Femur (tissue), 1 donor: ENCODE measurements around the gene SORCS2.

Experiments
- DNase-seq: peaks from one replicate; pipeline ENCODE4 v3.0.0-alpha.2; 2017

SORCS2 gene

DNA sequence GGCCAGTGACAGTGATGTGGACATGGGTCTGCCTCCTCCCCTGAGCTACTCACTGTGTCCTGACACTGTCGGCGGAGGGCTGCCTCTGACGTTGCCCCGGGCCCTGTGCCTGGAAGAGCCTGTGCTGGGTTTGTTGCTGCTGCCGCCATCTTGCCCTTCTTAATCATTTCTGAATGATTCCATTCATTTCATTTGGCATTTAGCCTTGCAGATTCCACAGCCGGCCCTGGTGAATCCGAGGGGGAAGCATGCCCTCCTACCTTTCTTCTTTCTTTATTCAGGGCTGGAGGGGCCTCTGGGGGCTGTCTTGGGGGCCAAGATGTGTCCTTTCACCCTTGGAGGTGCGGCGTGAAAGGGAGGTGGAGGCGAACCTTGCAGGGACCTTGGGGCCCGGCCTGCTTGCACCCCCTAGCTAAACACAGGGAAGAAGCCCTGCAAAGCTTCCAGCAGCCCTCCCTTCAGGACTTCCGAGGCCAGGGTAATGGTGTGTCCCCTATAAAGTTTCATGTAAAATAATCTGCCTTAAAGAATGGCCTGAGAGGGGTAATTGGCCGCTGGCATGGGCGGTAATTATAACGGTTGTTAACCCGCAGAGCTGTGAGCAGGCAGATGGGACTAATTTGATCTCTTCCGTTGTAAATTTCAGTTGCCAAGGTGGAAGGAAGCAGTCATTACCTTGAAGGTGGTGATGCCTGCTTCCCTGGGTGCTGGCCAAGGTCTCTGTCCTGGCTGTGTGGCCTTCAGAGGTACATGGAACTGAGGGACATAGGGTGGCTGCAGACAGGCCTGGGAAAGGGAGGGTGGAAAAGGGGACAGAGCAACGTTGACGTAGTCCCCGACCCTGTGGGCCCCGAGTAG lies 150.1 kb downstream of the SORCS2 start:
- DNase-seq = no peak

DNA sequence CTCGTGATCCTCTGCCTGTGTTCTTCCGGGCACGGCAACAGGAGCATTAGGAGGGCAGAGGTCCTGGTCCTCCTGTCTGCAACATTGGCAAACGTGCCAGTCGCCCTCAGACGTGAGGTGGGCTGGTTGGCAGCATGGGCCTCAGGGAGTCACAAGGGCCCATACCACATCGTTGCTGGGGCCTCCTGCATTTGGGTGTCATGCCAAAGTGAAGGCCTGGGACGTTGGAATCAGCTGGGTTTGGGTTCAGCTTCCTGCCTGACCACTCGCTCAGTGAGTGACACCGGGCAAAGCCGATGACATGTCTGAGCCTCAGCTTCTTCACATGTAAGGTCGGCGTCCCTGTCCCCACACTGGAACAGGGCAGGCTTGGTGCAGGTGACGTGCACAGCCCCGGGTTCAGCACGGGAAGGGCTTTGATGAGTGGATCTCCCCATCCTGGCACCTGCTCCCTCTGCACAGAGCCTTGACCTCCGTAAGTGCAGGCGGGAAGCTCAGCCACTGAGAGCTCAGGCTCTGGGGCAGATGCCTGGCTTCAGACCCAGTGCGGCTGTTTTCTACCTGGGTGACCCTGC lies 150.8 kb downstream of the SORCS2 start:
- no peak for DNase-seq

DNA sequence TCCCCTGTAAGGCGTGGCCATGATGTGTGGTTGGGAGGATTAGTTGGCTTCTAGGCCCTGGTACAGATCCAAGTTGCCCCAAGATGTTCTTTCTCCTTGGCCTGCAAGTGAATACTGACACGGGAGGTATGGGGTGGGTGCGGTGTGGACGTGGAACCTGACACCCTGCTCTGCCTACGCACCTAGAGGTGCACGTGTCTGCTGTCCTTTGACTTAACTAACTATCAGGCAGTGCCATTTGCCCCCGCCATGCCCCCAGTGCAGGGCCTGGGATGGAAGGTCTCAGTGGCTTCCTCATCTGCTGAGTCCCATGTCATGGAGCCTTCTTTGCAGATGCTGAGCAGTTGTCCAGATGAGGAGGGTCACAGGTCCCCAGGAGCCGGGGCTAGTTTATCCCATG lies 151.6 kb downstream of the SORCS2 start:
- no peak for DNase-seq

DNA sequence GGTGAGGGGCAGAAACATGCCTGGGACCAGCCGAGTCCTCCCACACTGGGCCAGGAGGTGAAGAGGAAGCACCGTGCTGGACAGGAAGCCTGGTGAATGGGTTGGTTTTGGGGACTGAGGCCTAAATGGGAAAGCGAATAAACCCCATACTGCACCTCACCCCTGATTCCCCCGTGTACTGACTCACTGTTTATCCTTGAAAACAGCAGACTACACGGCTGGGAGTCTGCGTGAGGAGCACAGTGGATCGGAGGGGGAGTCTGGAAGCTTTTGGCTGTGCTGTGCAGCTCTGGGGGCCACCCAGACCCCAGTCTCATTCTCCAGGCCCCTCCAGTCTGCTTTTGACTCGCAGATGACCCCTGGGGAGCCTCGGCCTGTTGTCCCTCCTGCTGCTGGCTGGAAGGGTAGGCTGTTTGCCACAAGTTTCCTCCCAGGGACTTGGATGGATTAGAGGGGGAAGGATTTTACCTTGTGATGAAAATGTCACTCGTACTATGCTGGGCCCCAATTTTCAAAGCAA lies 152.4 kb downstream of the SORCS2 start:
- DNase-seq = no peak

DNA sequence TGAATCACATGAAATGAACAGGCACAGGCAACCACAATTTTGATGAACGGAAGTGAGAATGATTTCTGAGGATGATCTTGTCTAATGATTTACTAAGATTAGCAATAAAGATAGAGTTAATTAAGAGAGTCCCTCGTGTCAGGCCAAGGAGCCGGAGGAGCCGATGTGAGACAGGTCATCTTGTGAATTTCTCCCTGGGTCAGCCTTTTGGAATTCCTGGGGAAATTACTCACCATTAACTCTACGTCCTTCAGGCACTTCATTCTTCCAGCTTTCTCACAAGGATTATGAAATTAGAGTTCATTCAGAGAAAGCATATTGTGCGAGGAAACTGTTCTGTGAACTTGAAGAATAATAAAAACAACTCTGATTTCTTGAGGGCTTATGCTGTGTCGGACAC lies 155.6 kb downstream of the SORCS2 start:
- no peak for DNase-seq

DNA sequence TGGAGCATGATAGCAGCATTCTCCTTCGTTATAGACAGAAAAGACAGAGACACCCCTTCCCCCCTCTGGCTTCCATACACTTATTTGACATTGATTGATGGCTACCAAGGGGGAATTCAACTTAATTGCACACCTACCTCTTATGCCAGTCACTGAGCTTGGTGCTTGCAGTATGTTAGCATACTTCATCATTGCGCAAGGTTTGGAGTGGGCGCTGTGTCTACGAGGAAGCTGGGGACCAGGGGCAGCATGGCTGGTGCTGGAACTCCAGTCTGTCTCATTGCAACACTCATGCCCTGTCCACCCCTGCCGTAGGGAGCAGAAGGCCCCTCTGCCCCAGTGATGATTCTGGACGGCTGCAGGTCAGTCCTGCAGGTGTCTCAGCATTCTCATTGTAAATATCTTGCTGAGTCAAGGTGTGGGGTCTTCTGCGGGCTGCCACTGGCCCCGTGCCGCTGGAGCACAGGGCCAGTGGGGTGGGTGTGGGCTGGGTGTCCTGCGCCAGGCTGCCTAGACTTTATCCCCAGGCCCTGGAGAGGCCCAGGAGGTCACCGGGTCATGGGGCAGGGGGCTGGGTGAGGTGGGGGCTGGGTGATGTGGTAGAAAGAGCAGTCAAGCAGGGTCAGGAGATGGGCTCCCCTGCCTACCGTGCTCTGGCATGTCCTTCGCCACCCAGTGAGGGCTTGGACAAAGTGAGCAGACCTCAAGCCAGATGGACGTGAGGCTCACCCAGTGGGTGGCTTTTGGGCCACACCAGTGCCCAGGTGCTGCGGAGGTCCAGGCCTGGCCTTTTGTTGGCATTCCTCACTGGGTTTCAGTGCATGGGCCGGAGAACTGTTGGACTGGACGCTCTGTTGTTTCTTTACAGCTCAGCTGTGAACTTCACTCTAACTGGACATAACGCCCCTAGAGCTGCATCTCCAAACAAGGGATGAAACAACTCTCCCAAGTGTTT lies 156.9 kb downstream of the SORCS2 start:
- DNase-seq = no peak

DNA sequence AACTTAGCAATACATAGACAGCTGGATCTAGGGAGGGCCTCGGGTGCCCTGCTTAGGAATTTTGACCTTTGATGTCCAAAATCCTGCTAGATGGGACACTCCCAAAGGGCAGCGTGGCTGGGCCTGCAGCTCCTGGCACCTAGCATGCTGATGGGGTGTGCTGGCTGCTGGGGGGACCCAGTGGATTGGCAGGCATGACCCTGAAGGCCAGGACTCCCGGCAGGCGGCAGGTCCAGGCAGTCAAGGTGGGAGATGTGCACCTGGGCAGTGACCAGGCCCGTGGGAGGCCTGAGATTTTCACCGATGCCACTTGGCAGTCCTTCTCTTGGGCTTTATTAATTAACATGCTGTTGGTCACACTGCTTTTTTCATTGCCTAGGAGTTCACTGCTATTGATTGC lies 158.1 kb downstream of the SORCS2 start:
- no peak for DNase-seq

DNA sequence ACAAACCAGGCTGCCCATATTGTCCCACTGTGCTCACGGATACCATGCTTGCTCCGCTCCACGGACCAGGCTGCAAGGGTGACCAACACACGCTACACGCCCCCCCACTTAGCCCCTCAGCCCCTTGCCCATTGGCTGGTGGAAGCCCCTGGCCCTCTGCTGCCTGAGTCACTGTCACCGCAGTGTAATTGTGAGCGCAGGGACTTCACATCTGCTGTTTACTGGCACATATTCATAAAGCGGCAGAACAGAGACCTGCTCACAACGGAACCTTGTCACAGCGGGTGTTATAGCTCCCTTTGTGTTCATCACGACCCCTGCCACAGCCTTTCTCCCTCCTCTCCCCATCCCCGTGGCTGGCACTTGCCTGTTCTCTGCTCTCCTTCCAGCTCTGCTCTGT lies 158.7 kb downstream of the SORCS2 start:
- no peak for DNase-seq

DNA sequence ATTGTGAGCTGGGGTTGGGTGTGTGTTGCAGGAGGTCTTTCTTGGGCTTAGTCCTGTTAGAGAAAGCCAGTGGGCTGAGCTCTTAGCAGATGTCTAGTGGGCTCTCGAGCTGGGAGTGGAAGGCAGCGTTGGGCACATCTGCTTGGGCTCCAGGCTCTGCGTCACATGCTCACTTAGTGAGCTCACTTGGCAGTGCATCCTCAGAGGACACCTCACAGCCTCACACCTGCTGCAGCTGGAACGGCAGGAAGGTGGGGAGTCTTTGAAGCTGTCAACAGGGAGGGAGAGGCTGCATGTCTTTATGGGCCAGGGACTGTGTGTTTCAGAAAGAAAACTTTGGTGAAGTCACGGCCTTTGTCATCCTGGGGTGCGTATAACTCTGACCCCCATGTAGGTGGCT lies 160.1 kb downstream of the SORCS2 start:
- no peak for DNase-seq

DNA sequence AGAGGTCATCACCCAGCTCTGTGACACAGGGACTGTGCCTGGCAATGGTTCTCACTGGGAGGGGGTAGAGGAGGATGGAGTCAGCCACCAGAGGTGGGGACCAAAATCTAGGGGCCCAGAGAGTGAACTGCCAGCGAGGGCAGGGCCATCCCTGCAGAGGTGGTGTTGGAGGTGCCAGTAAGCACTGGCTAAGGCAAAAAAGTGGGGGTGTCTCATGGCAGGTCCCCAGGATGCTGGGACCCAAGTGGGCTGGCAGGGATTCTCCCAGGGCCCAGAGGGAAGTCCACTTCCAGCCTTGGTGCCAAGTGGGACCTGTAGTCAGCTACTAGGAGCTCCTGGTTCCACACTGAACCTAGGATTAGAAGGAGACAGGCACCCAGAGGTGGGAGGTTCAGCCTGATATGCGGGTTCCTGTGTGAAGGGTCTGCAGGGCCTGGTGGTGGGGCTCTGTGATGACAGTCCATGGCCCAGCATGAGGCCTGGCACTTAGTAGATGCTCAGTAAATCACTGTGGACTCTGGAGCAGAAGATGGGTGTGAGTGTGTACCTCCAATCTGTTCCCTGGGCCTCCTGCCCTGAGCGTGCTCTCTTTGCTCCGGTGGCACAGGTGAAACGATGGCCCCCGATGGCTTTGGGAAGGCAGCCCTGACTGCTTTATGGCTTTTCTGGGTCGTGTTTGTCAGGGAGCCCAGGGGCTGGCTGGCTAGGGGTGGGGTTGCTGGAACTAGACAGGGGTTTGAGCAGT lies 160.9 kb downstream of the SORCS2 start:
- no peak for DNase-seq

DNA sequence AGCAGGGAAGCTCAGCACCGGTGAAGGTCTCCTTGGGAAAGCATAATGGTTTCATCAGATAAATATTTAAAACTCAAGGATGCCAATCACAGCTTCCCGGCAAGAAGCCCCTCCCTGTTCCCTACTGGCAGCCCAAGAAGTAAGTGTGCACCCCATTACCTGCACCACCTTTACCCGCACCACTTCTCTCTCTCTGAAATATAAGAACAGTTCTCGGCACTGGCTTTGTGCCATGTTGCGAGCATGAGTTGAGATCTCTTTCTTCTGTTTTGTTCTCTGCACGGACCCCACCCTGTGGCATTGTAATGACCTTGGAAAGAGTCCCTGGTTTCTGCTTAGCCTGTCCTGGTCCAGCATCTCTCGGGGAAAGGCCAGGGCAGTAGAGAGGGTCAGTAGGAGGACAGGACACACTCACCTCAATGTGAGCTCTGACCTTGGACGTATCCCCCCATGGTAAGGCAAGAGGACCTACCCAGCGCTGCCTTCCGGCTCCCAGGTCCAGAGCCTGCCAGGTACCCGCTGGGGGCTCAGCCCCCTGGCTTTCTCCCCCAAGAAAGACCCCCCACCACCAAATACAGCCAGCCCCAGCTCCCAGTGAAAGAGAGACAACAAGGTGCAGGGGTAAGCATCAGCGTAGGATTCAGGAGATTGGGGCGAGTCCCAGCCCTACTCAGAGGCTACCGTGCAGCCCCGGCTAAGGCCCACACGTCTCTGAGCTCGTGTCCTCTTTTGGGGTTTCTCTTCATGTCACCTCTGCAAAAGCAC lies 161.7 kb downstream of the SORCS2 start:
- DNase-seq = no peak

DNA sequence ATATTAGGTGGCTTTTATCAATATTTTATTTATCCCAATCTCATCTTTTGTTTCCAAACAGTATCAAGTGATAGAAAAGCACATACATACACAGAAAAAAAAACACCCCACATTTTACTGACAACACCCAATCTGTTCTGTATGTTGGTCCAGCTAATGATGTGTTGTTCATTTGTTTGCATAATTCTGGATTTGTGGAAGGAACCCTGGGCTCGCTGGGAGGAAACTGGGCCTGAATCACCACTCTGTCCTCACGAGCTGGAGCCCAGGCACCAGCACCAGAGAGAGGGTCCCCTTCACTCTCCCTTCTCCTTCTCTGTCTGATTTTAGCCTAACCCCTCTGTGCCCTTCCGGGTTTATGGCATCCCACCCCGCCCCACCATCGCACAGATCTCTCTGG lies 162.6 kb downstream of the SORCS2 start:
- DNase-seq = no peak

DNA sequence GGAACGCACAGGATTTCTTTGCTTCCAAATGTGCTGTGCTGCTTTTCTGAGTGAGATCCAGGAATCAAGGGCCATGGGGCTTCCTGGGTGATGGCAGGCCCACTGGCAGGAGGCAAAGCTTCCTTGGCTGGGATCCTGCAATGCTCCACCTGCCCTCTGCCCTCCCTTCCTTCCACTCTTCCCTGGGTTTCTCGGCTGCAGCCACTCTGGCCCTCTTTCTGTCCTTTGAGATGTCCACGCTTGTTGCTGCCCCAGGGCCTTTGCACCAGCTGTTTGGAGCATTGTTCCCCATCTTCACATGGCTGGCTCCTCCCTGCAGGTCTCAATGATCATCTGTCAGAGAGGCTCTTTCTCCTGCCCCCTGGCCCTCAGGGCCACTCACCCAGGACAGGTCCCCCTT lies 163.5 kb downstream of the SORCS2 start:
- no peak for DNase-seq

DNA sequence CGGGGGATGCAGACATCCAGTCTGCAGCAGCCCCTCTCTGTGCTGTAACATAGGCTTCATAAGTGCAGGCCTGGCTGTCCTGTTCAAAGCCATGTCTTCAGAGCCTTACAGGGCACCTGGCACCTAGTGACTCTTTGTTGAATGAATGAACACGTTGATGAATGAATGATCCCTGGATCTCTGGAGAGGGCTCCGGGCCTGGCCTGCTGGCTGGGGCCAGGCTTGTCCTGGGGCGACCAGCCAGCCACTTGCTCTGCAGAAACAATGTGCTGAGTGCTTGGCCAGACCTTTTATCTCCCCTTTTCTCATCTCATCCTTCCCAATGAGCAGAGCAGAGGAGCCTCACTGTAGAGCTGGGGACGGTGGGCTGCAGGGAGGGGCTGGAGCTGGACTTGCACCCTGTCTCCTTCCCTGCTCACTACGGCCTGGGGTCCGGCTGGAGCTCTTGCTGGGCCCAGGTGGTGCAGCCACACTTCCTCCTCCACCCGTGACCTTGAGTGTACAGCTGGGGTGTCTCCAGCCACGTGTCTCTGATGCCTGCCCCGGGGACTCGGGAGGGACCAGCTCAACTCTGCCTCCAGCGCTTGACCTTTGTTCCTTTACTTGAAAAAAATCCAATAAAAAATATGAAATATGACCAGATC lies 164.5 kb downstream of the SORCS2 start:
- no peak for DNase-seq

DNA sequence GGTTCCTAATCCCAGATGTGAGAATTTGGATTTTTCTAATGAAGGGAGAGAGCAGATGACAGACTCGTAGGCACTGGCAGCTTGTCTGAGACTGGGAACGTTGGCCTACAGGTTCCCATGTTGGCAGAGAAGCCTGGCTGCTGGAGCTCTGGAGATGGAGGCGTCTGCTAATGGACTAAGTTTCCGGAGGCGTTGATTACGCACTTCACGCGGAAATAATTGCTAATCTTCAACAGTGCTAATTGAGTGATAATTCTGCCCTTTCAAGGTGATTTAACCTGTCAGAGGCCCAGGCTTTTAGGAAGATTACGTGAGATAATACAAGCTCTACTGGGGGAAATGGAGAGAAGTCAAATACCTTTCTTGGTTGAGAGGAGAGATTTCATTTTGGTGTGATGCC lies 165.0 kb downstream of the SORCS2 start:
- DNase-seq = no peak

DNA sequence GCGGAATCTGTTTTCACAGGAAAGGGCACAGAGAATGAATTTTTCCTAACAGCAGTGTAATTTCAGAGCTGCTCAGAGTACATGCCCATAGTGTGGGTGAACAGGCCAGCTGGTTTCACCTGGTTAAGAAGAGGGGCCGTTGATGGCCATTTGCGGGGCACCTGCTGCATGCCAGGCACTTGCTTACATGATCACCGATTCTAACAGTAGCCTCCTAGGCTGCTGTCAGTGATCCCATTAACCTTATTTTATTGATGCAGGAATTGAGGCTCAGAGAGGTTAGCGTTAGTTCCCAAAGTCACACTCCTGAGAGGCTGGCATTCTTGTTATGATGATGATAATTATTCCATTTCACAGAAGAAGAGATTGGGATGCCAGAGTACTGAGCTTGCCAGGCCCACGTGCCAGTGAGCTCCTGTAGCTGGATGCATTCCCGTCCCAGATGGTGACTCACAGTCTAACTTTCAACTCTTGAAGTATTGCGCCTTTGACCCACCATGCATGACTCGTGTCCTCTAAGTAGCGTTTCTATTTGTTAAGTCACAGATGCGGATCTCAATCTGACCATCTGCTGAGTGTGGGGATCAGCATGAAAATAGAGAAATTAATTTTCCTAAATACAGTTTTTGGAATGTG lies 165.9 kb downstream of the SORCS2 start:
- no peak for DNase-seq

DNA sequence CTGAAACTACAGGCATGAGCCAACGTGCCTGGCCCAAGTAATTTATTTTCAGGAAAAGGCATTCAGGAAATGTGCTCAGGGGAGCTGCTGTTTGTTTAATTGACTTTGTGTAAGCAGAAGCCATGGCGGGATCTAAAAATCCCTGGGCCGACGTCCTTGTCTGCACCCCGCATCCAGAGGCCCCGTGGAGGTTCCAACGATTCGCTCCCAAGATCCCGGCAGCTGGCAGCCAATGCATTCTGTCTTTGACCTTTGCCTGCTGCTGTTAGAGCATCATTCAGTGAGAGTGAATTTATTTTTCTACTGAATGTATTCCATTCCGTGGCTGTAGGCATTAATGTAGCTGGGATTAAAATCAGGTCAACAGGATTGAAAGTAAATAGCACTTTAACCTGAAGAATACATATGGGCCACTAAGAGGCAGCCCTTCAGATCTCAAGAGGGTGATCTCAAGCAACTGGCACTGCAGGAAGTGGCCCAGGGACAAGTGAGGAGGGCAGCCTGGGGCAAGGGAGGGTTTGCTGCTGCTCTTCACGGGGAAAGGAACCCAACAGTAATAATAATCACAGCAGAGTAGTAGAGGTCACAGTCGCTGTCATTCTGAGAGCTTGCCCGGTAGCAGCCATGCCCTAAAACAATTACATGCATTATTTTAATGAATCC lies 167.2 kb downstream of the SORCS2 start:
- DNase-seq = no peak

DNA sequence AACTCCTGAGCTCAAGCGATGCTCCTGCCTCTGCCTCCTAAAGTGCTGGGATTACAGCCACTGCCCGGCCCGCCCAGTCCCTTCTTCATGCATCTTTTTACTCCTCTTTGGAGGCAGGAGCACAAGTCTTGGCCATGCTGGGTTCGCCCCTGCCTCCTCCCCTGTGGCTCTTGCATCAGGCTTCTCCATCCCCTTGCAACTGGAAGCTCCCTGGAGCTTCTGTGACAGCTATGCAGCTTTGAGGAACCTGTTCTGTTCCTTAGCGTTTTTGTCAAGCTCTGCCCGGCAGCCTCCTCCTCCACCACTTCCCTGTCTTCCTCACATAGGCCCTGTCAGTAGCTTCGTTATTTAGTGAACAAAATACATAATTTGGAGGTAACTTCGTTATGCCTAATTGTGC lies 168.5 kb downstream of the SORCS2 start:
- DNase-seq = no peak

DNA sequence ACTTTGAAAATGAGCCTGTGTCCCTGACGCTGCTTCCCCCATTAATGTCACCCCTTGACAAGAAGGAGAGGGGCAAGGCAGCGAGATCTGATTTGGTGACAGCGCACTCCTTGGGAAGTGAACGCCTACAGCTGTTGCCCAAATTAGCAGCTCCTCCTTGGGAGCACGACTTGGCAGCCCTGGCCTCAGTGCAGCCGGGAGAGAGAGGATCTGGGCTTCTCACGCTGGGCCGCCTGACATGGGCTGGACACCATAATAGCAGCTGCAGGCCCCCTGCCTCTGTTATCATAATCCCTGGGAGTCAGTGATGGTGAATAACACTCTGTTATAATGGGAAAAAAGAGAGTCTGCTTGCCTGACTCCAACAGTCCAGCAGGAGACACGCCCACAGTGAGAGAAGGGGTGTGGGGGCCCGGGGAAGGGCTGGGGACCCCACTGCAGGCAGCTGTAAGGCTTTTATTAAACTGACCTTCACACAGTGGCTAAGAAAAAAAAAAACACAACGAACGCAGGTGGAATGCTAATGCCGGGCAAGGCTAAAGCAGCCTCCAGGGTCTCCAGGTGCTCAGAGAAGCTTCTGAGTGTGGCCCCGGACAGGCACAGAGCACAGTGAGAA lies 169.1 kb downstream of the SORCS2 start:
- DNase-seq = peak; percentile 73

DNA sequence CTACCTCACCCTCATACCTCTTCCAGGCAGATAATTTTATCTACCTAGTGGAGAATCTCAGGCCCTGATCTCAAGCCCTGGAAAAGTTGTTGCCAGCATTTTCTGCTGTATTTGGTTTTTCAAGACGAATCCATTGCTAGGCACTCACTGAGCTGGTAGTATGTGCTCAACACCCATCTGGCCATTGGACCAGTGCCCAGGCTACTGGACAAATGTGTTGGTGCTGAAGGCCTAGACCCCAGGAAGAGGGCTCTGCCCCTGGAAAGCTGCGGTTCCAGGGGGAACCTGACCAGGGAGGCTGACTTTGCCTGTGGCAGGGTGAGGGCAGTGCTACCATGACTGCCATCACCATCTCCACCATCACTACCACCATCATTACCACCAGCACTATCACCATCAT lies 170.0 kb downstream of the SORCS2 start:
- DNase-seq = no peak
